Subcutaneous adipose tissue (tissue), 4 donors: ENCODE data around the gene SLIT1. TPM values are rescaled to one million over a fixed set of nuclear protein-coding genes. Genes with fewer than 3 reads are reported as not detected.

ENCODE experiments used
- total RNA-seq, 4 donors: library from RNA; depleted of rRNA; stranded (reverse); fragments of >200 nt; gene quantifications; one replicate each; pipeline ENCODE4 v1.1.0, GENCODE V29; 2016
- TF ChIP-seq, protein P1 (sequence below): fragments of 450-650 bp; IDR thresholded peaks from one replicate; pipeline ENCODE4 v1.5.1; 2016; ENCODE audit warnings: low read depth, mild to moderate bottlenecking, control low read depth, antibody characterized with exemption, moderate library complexity

SLIT1 gene
- total RNA-seq, 4 donors from 2014 or later = 0.19 to 0.44 (median 0.33) TPM; not detected in 1

GRCh38 chr10:97023401-97024167, 162.2 kb downstream of the SLIT1 start:
- TF ChIP-seq, protein P1, sequence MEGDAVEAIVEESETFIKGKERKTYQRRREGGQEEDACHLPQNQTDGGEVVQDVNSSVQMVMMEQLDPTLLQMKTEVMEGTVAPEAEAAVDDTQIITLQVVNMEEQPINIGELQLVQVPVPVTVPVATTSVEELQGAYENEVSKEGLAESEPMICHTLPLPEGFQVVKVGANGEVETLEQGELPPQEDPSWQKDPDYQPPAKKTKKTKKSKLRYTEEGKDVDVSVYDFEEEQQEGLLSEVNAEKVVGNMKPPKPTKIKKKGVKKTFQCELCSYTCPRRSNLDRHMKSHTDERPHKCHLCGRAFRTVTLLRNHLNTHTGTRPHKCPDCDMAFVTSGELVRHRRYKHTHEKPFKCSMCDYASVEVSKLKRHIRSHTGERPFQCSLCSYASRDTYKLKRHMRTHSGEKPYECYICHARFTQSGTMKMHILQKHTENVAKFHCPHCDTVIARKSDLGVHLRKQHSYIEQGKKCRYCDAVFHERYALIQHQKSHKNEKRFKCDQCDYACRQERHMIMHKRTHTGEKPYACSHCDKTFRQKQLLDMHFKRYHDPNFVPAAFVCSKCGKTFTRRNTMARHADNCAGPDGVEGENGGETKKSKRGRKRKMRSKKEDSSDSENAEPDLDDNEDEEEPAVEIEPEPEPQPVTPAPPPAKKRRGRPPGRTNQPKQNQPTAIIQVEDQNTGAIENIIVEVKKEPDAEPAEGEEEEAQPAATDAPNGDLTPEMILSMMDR = no peak

DNA sequence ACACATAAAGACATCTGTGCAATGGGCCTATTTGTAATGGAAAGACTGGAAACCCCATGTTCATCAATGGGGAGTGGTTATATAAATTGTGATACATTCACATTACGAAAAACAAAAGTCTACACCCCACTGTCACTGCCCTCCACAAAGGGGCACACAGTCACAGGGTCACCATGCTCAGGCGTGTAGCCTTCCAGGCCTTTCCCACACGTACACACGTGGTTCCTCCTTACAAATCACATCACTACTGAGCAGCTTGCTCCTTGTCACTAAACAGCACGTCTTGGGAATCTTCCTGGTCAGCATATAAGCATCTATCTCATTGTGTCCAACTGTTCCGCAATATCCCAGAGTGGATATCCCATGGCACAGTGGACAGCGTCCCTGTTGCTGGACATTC, 163.1 kb downstream of the SLIT1 start:
- TF ChIP-seq, protein P1 = no peak

- TF ChIP-seq, protein P1 = no peak
These were observed 165.0 kb downstream of the SLIT1 start for GRCh38 chr10:97020452-97021400.

DNA sequence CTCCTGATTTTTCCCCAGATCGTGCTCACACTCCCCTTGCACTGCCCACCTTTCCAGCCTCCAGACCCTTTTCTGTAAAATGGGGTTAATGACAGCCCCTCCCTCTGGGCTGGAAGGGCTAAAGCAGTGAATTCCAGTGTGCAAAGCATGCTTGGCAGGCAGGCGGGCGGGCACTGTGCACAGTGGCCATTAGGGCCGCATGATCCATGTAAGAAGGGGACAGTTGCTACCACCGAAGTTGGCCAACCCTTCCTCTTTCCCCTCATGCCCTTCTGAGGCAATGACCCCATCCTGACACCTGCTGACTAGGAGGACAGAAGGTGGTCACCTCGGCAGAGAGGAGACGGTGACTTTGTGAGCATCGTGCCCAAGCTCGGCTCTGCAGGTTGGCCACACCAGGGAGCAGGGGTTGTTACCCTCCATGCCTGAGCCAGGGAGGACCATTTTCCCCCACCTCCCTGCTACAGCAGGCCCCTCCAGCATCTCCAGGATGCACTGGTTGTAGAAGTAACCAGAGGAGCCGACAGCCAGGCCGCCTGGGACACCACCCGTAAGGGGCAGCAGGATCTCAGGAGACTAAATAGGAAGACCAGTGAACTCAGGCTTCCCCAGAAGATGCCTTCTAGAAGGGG, 166.4 kb downstream of the SLIT1 start:
- TF ChIP-seq, protein P1 = no peak

DNA sequence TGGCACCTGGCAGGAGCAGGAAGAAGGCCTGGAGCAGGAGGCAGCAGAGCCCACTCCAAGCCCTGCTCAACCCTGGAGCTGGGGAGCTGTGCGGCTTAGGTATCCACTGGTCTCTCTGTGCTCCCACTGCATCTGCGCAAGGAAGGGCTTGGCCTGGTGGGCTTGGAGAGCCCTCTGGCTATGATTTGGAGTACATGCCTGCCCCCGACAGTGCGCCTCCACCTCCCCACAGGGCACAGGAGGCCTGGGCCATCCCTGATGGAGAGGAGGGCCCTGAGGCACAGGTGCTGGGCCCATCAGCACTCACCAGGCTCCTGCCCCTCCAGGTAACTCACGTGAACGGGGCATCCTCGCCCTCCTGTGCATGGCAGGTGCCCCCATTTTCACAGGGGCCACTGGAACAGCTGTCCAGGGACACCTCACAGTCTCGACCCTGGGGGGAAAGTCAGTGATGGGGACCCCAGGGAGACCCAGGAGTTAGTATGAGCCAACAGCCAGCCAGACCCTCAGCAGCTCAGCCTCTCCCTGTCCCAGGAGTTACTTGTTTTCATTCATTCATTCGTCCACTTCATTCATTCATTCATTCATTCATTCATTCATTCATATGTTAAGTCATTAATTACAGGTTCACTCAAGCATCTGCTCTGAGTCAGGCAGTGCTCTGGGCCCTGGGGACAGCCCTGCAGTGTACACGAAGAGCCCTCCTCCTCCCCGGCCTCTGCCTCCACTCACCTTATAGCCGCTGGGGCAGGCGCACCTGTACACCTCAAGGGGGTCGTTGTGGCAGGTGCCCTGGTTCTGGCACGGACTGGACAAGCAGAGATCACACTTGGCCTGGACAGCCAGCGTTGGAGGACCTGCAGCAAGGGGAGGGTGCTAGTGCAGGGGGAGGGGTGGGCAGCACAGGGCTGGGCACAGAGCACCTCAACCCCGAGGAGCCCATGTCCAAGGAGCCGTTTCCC, 167.2 kb downstream of the SLIT1 start:
- TF ChIP-seq, protein P1 = no peak

- TF ChIP-seq, protein P1 = no peak
These were observed 168.3 kb downstream of the SLIT1 start for GRCh38 chr10:97017474-97017903.
